GM12873 (cell line): ENCODE data around the gene DCXR.

Source experiments
- TF ChIP-seq, protein P1 (sequence below): IDR thresholded peaks from 2 replicates; pipeline ENCODE4 v1.5.1; 2012; ENCODE audit warnings: low read depth, mild to moderate bottlenecking, moderate library complexity, low read length, control low read depth; ENCODE audit not compliant: insufficient read depth; ENCODE audit errors: missing control alignments

The DCXR gene

DNA sequence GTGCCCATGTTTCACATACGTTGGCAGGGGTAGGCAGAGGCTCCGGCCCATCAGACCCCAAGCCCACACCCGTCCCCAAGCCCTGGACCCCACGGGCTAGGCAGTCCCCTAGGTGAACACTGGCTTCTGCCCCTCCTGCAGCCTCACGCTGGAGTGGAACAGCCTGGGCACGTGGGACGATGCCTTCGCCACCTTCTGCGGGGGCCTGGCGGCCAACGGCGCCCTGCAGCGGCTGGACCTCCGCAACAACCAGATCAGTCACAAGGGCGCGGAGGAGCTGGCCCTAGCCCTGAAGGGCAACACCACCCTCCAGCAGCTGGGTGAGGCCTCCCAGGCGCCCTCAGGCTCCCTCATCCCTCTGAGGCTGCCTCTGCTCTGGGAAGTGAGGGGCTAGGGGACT lies 12.6 kb downstream of the DCXR start:
- TF ChIP-seq, protein P1, sequence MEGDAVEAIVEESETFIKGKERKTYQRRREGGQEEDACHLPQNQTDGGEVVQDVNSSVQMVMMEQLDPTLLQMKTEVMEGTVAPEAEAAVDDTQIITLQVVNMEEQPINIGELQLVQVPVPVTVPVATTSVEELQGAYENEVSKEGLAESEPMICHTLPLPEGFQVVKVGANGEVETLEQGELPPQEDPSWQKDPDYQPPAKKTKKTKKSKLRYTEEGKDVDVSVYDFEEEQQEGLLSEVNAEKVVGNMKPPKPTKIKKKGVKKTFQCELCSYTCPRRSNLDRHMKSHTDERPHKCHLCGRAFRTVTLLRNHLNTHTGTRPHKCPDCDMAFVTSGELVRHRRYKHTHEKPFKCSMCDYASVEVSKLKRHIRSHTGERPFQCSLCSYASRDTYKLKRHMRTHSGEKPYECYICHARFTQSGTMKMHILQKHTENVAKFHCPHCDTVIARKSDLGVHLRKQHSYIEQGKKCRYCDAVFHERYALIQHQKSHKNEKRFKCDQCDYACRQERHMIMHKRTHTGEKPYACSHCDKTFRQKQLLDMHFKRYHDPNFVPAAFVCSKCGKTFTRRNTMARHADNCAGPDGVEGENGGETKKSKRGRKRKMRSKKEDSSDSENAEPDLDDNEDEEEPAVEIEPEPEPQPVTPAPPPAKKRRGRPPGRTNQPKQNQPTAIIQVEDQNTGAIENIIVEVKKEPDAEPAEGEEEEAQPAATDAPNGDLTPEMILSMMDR = no peak

DNA sequence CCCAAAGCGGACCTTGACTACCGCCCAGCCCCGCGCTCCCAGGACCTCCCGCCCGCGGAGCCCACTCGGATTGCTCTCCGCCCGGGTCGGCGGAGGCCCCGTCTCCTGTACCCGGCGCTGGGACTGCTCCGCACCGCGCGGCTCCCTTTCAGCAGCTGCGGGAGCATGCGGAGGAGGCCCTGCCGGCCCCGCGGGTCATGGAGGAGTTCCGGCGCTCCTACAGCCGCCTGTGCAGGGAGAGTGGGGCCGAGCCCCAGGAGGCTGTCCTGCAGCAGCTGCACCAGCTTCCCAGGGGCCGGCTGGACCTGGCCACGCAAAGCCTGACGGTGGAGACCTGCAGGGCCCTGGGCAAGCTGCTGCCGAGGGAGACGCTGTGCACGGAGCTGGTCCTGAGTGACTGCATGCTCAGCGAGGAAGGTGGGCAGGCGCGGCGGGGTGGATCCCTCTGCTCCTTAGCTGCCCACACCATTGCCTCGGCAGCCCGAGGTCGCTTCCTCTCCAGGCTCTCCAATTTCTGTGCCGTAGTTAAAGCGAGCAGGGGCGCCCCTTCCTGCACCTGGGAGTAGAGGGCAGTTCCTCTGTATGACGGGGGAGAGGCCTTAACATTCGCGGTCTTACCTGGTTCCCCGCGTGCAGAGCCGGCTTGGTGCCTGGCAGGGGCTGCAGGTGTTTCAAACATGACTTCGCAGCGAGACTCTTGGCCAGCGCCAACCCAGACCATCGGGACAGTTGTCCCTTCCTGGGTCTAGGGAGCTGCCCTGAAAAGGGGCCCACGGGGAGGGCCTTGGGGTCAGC lies 13.9 kb downstream of the DCXR start:
- TF ChIP-seq, protein P1 = no peak

DNA sequence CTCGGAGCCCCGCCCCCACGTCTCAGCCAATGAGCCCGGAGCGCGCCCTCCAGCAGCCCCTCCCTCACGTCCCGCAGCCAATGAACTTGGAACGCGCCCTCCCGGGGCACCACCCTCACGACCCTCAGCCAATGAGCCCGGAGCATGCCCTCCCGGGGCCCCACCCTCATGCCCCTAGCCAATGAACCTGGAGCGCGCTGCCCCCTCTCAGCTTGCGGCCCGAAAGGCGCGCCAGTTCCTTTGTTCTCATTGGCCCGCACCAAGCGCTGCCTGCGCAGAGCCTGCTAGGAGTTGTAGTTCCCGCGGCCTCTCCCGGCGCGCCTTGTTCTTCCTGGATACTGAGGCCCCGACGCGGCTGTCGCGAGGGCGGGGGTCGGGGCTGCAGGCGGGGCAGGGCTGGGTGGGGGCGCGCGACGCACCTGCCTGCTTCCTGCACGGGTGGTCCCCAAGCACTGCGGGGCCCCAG lies 14.5 kb downstream of the DCXR start, which contains the start of gene LRRC45:
LRRC45 (plus strand) TSS at position 325 of the 466 bp plus-strand sequence. CDS start 339 bp downstream, outside the sequence.
- TF ChIP-seq, protein P1 = no peak

DNA sequence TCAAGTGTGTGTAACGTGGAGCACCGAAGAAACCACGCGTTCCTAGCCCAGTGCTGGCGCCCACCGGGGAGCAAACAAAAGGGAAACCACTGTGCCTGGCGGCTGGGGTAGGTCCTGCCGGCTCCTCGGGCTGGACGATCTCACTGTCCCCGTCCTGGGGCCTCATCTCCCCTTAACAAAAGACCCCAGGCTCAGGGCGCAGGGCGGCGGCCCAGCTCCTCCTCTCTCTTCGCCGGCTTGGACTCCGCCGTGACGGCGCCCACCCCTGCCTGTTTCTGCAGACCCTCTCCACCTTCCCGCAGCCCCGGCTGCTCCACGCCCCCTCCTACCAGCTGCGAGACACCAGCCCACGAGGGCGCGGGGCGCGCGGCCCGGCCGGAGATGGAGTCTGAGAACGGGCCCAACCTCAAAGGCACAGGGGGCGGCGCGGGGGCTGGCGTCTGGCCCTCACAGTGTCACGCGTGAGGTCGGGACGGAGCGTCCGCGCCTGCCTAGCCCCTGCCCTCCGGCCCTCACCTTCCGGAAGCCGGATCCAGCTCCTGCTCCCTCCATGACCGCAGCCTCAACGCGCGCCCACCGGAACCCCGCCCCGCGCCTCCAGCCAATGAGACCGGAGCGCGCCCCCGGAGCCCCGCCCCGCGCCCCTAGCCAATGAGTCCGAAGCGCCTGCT lies 15.1 kb downstream of the DCXR start, which contains the start of gene CENPX:
CENPX (minus strand) TSS at position 569 of the 671 bp plus-strand sequence; CDS start at position 552, 17 bp downstream.
- TF ChIP-seq, protein P1 = no peak

DNA sequence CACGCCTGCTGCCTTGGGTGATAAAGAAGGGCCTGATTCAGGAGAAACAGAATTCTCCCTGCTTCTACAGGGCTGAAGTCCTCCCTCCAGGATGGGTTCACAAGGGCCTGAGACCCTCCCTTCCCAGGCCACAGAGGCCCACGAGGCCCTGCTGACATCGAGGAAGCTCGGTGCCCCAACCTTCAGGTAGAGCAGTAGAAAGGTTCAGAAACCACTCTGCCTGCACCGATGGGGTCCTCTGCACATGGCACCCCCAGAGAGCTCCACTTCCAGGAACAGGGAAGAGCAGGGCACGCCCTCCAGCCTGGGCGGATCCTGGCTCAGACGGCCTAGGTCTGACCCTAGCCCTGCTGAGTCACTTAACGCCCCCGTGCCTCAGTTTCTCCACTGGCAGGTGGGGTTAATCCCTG lies 15.6 kb downstream of the DCXR start:
- TF ChIP-seq, protein P1 = no peak

DNA sequence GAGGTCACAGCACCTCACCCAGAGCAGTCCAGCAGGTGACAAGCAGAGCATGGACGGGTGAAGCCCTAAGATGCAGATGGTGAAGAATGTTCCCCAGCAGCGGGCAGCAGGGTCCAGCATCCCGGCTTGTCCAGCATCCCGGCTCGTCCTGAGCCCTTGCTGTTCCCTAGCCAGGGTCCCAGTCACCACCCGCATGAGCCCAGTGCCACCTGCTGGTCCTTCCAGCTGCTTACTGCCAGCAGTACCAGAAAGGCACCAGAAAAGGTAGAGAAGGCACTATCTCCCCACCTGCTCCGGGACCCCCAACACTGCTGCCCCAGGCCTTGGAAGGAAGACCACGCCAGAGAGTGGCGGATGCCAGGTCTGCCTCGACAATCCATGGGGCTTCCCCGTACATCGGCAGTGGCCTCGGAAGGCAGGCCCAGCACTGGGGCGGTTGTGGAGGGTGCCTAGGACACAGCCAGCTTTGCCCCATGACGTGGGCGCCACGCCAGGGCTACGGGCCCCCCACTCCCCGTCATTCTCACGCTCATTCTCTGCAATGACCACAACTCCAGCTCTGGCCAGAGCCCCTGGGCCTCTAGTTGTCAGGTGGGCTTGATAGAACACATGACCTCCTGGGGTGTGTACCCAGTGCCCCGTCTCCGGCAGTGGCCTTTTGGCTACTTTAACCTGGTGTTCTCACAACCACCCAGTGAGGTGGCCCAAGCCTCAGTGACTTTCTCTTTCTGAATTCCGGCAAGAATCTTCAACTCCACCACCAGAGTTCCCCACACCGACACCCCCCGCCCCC lies 16.2 kb downstream of the DCXR start:
- TF ChIP-seq, protein P1 = peak; percentile 76
